Activated naive CD4-positive, alpha-beta T cell treated with anti-CD3 and anti-CD28 coated beads, Interleukin-2, amount 50 U/mL, for 24 hours (primary cell): ENCODE results near the gene MAPK4.

ENCODE experiments used
- H3K27ac Mint-ChIP-seq: one replicate; pipeline ENCODE4 v1.8.0; 2021; ENCODE audit warnings: mild to moderate bottlenecking, mixed read lengths
- H3K27me3 Mint-ChIP-seq: one replicate; pipeline ENCODE4 v1.8.0; 2021; ENCODE audit warnings: mixed read lengths
- H3K36me3 Mint-ChIP-seq: one replicate; pipeline ENCODE4 v1.8.0; 2021; ENCODE audit warnings: mixed read lengths
- H3K4me1 Mint-ChIP-seq: one replicate; pipeline ENCODE4 v1.8.0; 2021; ENCODE audit warnings: mixed read lengths
- H3K4me3 Mint-ChIP-seq: one replicate; pipeline ENCODE4 v1.8.0; 2021; ENCODE audit warnings: mild to moderate bottlenecking, mixed read lengths
- H3K9me3 Mint-ChIP-seq: one replicate; pipeline ENCODE4 v1.8.0; 2021; ENCODE audit warnings: mixed read lengths

Gene MAPK4

DNA sequence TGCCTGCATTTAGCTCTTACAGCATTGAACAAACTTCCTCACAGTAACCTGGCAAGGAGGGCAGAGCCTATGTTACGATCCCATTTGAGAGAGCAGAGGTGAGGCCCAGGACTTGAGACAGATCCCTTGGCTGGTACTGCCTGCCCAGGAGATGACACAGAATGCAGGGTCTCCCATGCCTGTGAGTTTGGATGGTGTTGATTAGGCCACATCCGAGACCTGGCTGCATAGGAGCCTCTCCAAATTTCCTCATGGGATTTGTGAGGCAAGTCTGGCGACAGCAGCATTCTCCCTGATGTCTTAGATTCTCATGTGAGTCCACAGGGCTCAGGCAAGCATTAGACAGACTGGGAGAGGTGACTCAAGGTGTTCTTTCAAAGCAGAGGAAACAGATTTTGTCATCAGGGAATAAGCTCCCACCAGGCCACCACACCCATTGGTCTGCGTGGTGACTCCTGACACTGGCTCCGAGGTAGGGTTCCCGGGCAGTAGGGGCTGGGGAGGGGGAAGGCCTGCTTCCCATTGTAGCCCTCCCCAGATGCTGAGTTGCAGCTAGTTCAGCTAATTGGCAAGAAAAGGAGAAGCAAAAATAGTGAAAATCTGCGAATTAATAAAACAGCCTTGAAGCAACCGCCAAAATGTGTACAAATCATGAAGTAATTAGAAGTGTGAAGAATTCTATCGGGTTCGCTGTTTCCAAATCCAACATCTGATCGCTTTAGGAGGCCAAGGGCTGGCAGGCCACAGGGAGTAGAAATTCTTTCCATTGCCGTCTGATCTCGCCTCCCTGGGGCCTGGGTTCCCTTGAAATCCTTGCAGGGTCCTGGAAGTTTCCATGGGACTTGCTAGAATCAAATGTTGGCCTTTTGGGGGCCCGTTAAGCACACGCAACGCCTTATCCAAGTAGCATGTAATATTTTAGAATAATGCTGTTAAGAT lies 68.0 kb downstream of the MAPK4 start:
- Mint-ChIP-seq H3K27me3 (peaks cover 2% of the 10 kb centered on the region), H3K36me3 (no peaks in the 10 kb centered on the region), H3K27ac (no peak overlapping the region), H3K4me3 (no peak overlapping the region), H3K4me1 (no peaks in the 10 kb centered on the region), H3K9me3 (no peaks in the 10 kb centered on the region)

DNA sequence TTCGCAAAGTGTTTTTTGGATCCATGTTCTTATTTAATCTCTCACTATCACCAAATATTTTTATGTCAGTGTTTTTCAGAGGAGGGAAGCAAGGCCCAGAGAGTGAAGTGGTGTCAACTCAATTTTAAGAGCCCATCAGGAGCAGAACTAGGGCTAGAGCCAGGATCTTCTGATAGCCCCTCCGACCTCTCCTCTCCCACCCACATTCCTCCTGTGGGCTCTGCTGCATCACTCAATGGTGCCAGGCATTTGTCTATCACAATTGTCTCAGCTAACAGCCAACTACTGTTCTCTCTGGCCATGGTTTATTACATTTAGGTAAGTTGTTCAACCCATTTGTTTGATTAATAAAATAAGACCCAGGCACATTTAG lies 68.6 kb downstream of the MAPK4 start:
- Mint-ChIP-seq H3K27ac (no peak overlapping the region), H3K4me1 (no peaks in the 10 kb centered on the region), H3K36me3 (no peaks in the 10 kb centered on the region)

DNA sequence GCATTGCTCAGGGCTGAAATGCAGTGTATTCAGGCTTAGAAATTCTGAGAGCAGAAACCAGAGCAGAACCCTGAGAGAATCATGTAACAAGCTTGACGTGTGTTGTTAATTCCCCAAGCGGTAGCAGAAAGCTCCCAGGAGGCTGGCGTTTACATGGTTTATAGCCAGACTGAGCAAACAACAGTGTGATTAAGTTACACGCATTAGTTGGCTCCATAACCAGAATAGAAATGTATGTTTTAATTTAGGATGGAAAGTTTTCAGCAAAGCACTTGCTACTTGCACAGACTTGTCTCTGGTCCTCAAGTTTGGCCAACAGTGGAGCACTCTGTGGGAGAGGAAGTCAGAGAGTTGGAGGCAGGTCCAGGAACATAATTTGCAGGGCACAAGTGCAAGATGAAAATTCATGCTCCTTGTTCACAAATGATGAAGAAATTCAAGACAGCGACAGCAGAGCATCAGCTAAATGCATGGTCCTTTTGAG lies 69.3 kb downstream of the MAPK4 start:
- Mint-ChIP-seq H3K9me3 (no peaks in the 10 kb centered on the region), H3K4me1 (no peaks in the 10 kb centered on the region), H3K36me3 (no peaks in the 10 kb centered on the region), H3K27me3 (peaks cover 3% of the 10 kb centered on the region), H3K27ac (no peak overlapping the region), H3K4me3 (no peak overlapping the region)

More for the DNA sequence above, 68.6 kb downstream of the MAPK4 start:
- H3K4me3 Mint-ChIP-seq, result no peak overlapping the region
- H3K27me3 Mint-ChIP-seq, result peaks cover 2% of the 10 kb centered on the region
- H3K9me3 Mint-ChIP-seq, result no peaks in the 10 kb centered on the region

DNA sequence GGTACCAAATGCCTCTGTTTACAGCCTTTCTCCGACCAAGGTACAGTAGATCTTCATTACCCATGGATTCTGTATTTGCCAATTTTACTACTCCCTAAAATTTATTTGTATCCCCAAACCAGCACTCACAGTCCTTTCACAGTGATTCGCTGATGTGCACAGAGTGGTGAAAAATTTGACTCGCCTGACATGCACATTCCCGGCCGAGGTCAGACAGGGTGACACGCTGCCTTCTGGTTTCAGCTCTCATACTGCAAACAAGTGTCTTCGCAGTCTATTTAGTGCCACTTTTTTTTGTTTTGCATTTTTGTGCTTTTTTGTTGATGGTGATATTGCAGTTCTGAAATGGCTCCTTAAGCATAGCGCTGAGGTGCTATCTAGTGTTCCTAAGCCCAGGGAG lies 71.0 kb downstream of the MAPK4 start:
- peaks cover 3% of the 10 kb centered on the region for H3K27me3 Mint-ChIP-seq
- no peak overlapping the region for H3K27ac Mint-ChIP-seq
- no peak overlapping the region for H3K4me3 Mint-ChIP-seq
- no peaks in the 10 kb centered on the region for H3K9me3 Mint-ChIP-seq
- H3K4me1 Mint-ChIP-seq, result no peaks in the 10 kb centered on the region
- H3K36me3 Mint-ChIP-seq, result no peaks in the 10 kb centered on the region

DNA sequence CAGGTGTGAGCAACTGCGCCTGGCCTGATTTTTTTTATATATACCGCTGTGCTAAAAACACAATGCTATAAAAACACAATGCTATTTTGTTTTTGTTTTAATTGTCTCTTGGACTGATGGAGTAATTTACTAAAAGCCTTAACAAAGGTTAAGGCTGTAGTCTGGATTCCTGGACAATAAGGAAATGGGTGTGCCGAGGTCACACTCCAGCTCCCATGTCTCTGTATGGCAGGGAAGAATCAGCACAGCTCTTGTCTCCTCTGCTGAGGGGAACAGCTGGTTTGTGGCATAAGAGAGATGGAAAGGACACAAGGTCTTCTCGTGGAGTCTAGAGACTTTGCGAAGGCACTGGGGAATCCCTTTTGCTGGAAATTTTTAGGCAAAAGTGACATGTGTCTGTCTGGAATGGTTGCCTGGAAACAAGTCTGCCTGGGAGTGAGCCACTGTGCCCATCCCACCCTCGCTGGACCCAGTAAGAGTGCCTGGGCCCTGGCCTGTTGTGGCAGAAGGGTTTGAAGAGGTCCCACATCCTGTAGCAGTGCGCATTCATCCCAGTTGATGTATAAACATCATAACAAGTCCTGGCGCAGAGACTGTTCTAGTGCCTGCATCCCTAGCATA lies 73.1 kb downstream of the MAPK4 start:
- Mint-ChIP-seq H3K36me3 (no peaks in the 10 kb centered on the region), H3K4me1 (no peaks in the 10 kb centered on the region), H3K9me3 (no peaks in the 10 kb centered on the region), H3K27ac (no peak overlapping the region), H3K27me3 (peaks cover 3% of the 10 kb centered on the region), H3K4me3 (no peak overlapping the region)

DNA sequence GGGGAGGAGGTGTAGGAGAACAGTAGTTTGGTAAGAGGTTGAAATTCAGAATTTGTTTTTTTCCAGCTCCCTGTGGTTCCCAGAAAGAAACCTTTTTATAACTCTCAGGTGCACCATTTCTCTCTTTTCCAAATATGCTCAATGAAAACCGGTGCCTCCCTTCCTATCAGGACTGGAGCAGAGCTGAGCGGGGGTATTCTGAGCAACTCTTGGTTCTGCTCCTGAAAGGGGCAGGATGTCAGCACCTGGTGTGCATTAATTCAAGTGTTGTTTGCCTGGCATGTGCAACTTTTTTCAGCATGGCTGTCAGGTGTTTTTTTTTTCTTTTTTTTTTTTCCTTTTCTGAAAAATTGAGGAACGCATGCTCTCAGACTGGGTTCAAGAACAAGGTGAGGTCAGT lies 74.1 kb downstream of the MAPK4 start:
- Mint-ChIP-seq H3K27me3 (peaks cover 1% of the 10 kb centered on the region), H3K27ac (no peak overlapping the region), H3K9me3 (no peaks in the 10 kb centered on the region), H3K4me1 (no peaks in the 10 kb centered on the region), H3K4me3 (no peak overlapping the region), H3K36me3 (no peaks in the 10 kb centered on the region)

DNA sequence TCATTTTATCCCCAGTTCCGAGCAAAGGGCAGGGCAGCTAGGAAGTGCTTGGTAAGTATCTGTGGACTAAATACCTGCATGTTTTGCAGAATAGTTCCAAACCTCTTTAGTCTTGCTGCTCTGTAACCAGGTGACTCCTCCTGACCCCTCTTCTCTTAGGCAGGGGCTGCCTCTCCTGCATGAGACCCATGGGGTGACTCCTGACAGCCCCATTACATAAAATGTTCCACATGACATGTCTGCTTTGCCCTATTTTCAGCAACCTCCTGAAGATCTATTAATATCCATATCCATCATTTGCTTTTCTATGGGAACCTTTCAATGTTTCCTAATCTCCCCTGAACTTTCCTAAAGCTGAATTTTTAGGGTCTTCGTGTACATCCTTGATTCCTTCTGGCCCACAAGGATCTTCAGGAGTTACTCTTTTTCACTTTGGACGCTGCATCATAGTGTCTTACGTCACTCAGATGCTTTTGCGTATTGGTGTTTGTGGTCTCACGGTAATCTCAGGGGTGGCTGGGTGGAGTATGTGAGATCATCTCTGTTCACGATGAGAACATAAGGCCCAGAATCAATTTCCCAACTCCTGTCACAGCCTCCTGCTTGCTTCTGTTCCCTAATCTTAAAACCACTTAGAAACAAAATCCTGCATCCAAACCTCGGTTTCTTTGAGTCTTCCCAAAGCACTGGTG lies 76.6 kb downstream of the MAPK4 start:
- Mint-ChIP-seq H3K27ac (no peak overlapping the region), H3K9me3 (no peaks in the 10 kb centered on the region), H3K36me3 (no peaks in the 10 kb centered on the region), H3K4me1 (no peaks in the 10 kb centered on the region), H3K4me3 (no peak overlapping the region), H3K27me3 (peaks cover 1% of the 10 kb centered on the region)

DNA sequence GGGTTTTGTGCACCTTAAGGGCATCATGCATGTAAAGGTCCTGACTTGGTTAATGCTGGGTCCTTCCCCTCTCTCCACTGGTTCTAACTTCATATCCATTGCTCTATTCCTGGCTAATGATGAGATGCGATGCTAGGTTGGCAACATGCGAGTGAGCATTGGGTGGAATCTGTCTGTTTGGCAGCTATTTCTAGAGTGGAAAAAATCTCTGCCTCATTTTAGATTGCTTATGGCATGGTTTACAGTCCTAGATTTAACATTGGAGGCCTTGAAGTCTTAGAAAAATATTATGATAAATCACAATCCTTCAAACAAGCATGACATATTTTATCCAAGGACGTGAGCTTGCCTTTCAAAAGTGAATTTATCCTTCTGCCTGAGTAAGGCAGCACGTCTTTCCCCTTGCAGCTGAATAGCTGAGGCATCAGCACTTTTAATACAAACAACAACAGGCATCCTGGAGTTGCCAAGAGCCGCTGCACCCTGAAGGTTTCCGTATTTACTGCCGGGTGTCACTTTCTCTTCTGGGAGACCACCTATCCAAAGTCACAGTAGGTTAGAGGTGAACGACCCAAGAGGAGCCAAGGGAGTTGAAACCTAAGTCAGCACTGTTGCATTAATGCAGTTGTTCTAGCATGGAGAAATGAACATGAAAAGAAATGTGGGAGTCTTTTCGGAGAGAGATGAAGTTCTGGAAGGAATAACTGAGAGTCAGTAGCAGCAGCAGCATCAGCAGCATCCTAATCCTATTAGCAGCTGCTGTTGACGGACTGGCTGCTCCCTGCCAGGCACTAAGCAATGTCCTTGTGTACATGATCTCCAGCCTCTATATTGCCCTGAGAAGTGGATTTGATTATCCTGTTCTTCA lies 78.4 kb downstream of the MAPK4 start:
- Mint-ChIP-seq H3K36me3 (no peaks in the 10 kb centered on the region), H3K9me3 (no peaks in the 10 kb centered on the region), H3K4me1 (no peaks in the 10 kb centered on the region), H3K27ac (no peak overlapping the region), H3K4me3 (no peak overlapping the region), H3K27me3 (peaks cover 1% of the 10 kb centered on the region)

DNA sequence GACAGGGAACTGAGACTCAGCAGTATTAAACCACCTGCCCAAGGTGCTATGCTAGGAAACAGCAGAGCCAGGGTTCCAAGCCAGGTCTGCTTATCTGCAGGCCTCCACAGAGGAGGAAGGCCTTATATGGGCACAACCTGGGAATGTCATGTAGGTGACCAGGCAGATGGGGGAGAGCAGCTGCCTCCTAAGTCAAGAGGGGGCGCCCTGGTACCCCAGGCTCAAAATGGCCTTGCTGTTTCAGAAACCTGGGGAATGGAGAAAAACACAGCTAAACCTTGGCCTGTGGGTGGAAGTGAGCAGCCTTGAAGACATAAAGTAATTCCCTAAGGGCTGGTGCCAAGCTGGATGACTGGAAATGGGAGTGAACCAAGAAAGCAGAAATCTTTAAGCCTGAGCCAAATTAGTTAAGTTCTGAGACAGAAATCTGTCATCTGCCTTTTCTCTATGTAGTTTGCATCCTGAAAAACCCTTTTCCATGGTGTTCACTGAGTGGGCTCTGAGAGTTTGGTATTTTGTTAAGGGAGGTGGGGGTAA lies 79.1 kb downstream of the MAPK4 start:
- Mint-ChIP-seq H3K4me1 (no peaks in the 10 kb centered on the region), H3K27me3 (no peaks in the 10 kb centered on the region), H3K4me3 (no peak overlapping the region), H3K9me3 (no peaks in the 10 kb centered on the region), H3K36me3 (no peaks in the 10 kb centered on the region), H3K27ac (no peak overlapping the region)

DNA sequence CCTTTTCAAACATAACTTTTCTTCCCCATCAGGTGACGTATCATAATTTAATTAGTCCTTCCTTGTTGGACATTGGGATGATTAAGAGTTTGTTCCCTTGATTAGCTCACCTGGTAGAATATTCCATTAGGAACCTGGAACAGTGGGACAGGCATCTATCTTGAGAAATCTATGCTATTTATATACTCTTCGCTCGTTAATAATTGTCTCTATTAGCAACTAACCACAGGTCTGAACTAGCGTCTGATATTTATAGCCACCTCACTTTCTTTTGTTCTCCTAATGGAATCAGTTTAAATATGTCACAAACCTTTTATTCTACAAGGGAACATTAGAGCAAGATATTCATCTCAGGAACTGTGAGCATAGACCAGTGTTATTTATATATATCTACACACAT lies 79.8 kb downstream of the MAPK4 start:
- Mint-ChIP-seq H3K9me3 (no peaks in the 10 kb centered on the region), H3K4me3 (no peak overlapping the region), H3K27ac (no peak overlapping the region), H3K36me3 (no peaks in the 10 kb centered on the region), H3K4me1 (no peaks in the 10 kb centered on the region), H3K27me3 (no peaks in the 10 kb centered on the region)

DNA sequence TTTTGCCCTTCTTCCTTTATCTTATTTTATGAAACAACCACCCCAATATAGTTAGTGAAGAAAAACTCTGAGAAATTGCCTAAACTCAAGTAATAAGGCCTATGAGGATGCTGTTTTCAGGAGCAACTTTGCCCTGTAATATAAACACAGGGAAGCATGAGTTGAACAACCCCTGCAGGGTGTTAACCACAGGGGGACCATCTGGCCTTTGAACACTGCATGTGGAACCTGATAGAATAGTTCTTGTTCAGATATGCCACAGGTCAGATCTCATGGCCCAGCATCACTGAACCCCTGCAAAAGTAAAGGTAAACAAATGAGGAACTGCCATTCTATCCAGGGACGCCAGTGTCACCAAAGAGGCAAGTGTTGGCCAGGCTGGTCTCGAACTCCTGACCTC lies 82.6 kb downstream of the MAPK4 start:
- Mint-ChIP-seq H3K27ac (no peak overlapping the region), H3K27me3 (no peaks in the 10 kb centered on the region)

DNA sequence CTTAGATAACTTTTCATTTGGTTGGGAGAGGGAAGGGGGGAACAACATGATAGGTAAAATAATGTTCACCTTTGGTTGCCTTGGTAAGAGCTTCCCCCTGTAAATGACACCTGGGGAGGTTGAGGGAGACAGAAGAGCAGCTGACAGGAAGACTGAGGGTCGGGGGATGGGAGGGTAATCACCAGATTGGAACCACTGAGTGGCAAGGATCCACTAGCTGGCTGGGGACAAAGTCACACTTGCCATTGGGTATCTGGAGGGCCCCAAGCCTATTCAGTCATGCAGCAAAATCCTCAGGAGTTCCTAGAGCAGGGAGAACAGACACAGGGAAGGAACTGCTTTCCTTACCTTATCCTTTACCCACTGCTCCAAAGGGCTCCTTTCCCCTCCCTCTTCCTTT lies 84.3 kb downstream of the MAPK4 start:
- H3K4me3 Mint-ChIP-seq, result no peak overlapping the region
- no peak overlapping the region for H3K27ac Mint-ChIP-seq
- H3K9me3 Mint-ChIP-seq, result no peaks in the 10 kb centered on the region
- H3K27me3 Mint-ChIP-seq, result no peaks in the 10 kb centered on the region
- no peaks in the 10 kb centered on the region for H3K4me1 Mint-ChIP-seq
- no peaks in the 10 kb centered on the region for H3K36me3 Mint-ChIP-seq

More for the DNA sequence above, 82.6 kb downstream of the MAPK4 start:
- no peaks in the 10 kb centered on the region for H3K9me3 Mint-ChIP-seq
- H3K4me1 Mint-ChIP-seq, result no peaks in the 10 kb centered on the region
- H3K4me3 Mint-ChIP-seq, result no peak overlapping the region
- H3K36me3 Mint-ChIP-seq, result no peaks in the 10 kb centered on the region

DNA sequence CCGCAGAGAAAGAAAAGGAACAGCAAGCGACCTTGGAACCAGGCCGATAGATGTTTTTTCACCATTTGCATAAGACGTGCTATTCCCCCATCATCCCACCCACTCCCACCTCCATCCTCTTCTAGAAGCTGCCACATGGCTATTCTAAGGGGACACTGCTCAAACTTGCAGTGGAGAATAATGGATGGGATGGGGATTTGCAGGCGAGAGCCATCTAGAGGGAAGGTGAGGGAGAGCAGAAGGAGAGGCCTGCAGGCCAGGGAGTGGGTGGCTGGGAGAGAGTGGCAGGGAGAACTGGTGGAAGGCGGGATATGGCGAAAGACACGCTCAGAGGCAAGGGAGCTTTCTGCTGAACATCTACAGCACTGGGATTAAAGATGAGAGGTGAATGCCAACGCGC lies 84.9 kb downstream of the MAPK4 start:
- Mint-ChIP-seq H3K36me3 (no peaks in the 10 kb centered on the region), H3K27ac (no peak overlapping the region), H3K27me3 (no peaks in the 10 kb centered on the region), H3K4me3 (no peak overlapping the region), H3K4me1 (no peaks in the 10 kb centered on the region), H3K9me3 (no peaks in the 10 kb centered on the region)

DNA sequence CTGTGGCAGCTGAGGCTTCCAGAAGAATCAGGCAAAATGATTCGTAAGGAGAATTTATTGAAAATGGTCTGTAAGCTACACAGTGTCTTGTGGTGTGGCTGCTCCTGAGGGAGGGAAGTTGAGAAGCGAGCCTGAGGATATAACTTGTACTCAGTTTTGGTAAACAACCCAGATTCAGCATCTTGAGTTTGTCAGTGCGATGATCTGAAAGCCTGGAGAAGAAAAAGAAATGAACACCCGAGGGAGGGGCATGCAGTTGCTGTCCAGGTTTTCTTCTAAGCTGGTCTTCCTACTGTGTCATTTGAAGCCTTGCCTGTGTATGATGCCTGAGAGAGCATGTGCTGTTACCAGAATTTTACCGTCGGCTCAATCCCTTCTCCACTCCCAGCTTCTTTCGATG lies 87.3 kb downstream of the MAPK4 start:
- Mint-ChIP-seq H3K9me3 (no peaks in the 10 kb centered on the region), H3K36me3 (no peaks in the 10 kb centered on the region), H3K4me1 (no peaks in the 10 kb centered on the region), H3K27ac (no peak overlapping the region), H3K4me3 (no peak overlapping the region), H3K27me3 (peaks cover 2% of the 10 kb centered on the region)

DNA sequence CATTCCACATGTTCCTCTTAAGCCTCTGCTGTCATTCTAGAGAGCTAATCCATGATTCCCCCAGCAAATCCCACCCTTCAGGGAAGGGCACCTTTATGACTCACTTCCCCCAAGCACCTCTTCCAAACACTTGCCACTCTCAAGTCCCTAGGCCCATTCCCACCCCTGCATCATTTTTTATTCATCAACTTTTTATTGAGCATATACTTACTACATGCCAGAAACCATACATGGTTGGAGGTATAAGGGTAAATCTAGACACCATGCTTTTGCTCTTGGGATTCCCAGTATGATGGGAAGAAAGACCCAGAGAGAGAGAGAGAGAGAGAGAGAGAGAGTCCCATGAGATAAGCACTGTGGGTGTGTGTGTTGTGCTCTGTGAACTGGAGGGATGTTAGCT lies 87.9 kb downstream of the MAPK4 start:
- Mint-ChIP-seq H3K4me3 (no peak overlapping the region), H3K27ac (no peak overlapping the region), H3K4me1 (no peaks in the 10 kb centered on the region), H3K36me3 (no peaks in the 10 kb centered on the region), H3K9me3 (no peaks in the 10 kb centered on the region), H3K27me3 (peaks cover 2% of the 10 kb centered on the region)
